Limb (tissue), 2 donors: ENCODE measurements around the gene SORT1.
"Not testable (repeated sequence)": the region's sequence is repeated elsewhere in the genome, so short reads cannot be mapped to it uniquely, and the experiment has no call there.

Source experiments
- DNase-seq, 2 donors: peaks; one replicate each; pipeline ENCODE4 v3.0.0-alpha.2; 2016; ENCODE audit errors: extremely low spot score in 2 of 2

SORT1 gene

GRCh38 chr1:109299558-109300343 is 98.0 kb downstream of the SORT1 start:
- peak; percentile 70 to 71 for DNase-seq

GRCh38 chr1:109298666-109299557 is 98.8 kb downstream of the SORT1 start:
- no peak for DNase-seq

DNA sequence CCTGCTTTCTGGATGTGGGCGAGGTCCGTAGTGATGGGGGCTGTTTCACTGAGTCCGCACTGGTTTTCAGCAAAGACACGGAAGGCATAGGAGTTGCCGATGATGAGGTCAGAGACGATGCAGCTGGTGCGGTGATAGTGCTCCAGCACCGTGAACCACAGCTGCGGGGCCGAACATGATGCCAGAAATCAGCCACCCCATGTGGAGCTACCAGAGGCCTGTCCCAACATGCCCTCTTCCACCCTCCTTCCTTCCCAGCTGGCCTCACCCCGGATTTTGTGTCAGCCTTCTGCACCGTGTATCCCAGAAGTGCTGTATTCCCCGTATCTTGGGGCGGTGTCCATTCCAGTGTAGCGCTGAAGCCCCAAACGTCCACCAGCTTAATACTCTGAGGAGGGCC is 100.9 kb downstream of the SORT1 start:
- no peak for DNase-seq

GRCh38 chr1:109295712-109296415 is 101.9 kb downstream of the SORT1 start:
- DNase-seq = no peak

- DNase-seq = no peak
These were observed 103.2 kb downstream of the SORT1 start for GRCh38 chr1:109294481-109294880.

- DNase-seq = no peak
These were observed 104.7 kb downstream of the SORT1 start for GRCh38 chr1:109293026-109293425.

- no peak for DNase-seq
These were observed 105.4 kb downstream of the SORT1 start for GRCh38 chr1:109292364-109292763.

- no peak for DNase-seq
These were observed 106.7 kb downstream of the SORT1 start for GRCh38 chr1:109290998-109291397.

DNA sequence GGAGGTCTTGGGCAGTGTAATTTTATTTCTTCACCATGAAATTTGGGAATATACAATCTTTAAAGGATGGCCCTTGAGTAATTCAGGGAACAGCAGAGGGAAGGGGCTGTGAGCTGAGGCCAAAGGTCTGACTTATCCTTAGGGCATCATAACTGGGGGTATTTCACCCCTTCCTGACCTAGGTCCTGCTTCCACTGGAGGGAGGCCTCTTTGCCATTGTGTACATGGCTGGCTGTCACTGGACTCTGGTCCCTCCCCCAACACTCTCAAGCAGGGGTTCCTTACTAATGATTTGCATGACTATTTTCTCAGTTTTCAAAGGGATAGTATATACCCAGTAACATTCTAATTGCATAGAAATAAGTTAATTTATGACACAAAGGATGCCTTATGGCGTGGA is 107.6 kb downstream of the SORT1 start:
- no peak for DNase-seq

DNA sequence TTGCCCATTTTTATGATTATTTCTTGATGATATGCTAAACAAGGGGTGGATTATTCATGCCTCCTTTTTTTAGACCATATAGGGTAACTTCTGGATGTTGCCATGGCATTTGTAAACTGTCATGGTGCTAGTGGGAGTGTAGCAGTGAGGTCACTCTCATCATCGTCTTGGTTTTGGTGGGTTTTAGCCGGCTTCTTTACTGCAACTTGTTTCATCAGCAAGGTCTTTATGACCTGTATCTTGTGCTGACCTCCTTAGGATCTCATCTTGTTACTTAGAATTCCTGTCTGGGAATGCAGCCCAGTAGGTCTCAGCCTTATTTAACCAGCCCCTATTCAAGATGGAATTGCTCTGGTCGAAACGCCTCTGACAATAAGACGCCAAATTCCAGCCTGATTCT is 111.0 kb downstream of the SORT1 start:
- not testable (repeated sequence) for DNase-seq

DNA sequence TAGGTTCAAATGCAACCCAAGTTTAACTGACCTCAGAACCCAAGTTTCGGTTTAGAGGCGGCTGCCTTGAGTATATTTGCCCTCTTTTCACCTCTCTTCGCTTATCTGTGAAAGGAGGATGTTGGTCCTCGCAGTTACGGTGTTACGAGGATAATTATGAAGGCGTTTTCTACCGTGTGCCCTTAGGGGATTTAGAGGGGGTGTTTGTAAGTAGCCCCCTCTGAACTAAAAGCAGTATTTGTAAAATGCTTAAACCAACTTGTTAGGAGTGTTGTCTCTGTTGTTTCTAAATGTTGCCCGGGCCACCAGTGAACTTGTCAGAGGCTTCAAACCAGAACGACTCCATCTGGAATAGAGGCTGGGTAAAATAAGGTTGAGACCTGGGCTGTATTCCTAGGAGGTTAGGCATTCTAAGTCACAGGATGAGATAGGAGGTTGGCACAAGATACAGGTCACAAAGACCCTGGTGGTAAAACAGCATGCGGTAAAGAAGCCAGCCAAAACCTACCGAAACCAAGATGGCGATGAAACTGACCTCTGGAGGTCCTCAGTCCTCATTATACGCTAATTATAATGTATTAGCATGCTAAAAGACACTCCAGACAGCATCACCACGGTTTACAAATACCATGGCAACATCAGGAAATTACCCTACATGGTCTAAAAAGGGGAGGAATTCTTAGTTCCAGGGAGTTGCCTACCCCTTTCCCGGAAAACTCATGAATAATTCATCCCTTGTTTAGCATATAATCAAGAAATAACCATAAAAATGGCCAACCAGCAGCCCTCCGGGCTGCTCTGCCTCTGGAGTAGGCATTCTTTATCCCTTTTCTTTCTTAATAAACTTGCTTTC is 113.7 kb downstream of the SORT1 start:
- no peak for DNase-seq

DNA sequence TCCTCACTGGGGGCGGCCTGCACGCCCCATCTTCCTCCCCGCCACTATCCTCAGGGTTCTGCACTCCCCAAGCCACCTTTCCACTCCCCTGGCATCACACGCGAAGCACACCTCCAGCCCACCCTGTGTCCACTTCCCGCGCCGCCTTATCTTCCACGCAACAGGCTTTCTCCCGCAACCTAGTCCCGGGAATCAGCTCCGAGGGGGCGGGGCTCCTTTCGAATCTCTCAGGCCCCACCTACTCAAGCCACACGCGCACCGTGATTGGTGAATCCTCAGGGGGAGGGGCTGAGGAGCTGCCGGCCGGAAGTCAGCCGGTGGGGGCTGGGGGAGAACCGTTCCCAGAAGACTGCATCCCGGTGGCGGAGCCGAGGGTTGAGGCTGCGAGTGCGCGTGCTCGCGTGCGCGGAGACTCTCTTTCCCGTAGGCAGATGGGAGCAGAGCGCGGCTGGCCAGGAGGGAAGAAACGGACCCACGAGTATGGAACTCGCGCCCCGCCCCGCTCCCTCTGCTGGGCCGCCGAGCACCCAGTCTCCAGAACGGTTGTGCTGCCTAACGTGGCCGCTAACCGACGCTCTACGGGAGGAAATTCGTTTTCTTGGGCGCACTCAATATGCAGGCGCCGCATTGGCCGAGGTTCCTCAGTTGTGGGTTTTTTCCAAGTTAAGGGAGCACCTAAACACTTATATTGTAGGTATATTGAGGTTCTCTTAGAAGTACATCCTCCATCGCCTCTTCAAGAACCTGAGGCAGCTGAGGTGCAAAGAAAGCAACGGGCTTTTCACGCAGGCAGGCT is 114.6 kb downstream of the SORT1 start, which contains the start of gene PSRC1:
Gene PSRC1, minus strand, starts transcription at position 194 of the 796 bp plus-strand sequence.
- DNase-seq = peak; percentile 96 to 97

GRCh38 chr1:109282497-109282951 is 115.2 kb downstream of the SORT1 start:
- no peak for DNase-seq

DNA sequence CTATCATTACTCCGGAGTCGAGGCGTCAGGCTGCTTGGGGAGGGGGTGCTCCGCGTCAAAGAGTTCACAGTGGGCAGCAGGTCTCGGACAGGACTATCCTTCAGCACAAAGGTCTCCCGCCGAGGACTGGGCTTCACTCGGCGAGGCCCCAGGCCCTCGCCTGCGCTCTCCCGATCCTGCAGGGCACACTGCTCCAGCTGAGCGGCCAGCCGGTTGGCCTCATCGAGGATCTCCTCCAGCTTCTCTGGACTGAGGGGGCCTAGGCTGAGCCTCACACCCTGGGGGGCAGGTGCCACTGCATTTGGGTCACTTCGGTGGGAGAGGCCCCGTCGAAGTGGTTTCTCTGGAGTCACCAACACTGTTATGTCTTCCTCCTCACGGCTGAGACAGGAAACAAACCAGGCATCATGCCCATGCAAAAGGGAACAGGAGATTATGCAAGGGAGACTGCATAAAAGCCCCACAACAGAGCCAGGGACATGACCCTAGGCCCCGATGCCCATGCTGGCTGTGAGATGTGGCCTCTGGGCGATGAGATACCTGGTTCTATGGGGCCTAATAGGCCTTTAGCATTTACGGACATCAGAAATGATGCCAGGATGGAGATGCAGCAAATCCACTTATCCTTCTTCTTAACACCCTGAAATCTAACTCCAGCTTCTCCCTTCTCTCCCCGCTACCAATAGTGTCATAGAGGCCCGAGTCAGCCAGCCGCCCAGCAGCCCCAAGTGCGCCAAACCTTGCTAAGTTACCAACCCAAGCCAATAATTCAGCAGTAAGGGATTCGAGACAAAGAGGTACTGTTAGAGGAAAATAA is 115.8 kb downstream of the SORT1 start:
- no peak for DNase-seq

DNA sequence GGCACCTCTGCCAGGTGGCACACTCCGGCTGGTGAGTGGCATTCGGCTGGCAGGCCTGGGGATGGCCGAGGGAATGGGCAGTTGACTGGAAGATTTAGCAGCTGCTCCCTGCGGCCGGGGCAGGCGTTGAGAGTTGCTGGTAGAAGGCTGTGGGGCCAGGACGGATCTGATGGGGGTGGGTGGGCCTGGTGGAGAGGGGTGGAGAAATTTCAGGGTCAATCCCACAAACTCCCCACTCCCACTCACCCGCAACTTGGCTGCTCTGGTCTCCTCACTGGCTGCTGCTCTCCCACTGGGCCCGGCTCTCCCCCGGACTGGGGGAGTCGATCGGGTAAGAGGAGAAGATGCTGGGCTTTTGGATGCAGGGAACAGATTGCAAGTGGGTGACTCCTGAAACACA is 116.9 kb downstream of the SORT1 start:
- DNase-seq = no peak

- DNase-seq = no peak
These were observed 118.0 kb downstream of the SORT1 start for GRCh38 chr1:109279615-109280278.

DNA sequence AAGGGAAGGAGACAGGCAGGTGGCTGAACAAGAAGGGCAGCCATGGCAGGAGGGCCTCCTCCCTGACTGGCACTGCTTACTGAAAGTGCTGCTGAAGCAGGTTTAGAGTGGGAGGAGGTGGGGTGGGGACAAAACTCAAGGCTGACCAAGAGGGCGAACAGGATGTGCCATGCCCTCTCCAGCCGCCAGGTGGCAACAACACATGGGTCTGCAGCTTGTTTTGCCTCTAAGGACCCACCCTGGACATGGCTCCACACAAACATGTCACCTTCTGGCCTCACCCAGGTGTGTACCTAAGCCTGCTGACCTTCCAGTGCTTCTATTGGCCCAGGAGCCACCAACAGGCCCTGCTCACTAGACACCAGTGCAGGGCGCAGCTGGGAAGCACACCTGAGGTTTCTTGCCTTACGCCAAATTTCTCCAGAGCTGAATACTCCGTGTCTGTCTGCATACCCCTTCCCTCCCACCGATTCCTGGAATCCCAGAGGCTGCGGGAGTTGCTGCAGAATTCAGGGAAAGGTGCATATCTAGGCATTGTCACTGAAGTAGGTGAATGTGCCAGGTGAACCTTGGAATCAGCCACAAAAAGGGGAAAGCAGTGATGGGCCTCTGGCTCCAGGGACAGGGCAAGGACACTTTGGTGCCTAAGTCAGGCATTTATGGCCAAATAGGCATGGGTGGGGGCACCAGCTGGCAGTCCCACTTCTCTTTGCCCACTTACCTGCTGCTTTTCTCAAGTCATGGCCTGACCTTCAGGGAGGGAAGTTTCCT is 120.1 kb downstream of the SORT1 start:
- peak in 1 of 2 donors; percentile 81 for DNase-seq
